ENCODE data around the gene BMPR2.
"Not testable (repeated sequence)": the region's sequence is repeated elsewhere in the genome, so short reads cannot be mapped to it uniquely, and the experiment has no call there.

DNA sequence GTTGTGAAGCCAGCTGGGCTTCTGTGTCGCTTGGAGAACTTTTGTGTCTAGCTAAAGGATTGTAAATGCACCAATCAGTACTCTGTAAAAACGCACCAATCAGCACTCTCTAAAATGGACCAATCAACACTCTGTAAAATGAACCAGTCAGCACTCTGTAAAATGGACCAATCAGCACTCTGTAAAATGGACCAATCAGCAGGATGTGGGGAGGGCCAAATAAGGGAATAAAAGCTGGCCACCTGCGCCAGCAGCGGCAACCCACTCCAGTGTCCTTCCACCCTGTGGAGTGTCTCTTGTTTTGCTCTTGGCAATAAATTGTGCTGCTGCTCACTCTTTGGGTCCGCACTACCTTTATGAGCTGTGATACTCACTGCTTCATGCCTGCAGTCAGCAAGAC, 199.1 kb downstream of the BMPR2 start:
- TF ChIP-seq, protein P1, sequence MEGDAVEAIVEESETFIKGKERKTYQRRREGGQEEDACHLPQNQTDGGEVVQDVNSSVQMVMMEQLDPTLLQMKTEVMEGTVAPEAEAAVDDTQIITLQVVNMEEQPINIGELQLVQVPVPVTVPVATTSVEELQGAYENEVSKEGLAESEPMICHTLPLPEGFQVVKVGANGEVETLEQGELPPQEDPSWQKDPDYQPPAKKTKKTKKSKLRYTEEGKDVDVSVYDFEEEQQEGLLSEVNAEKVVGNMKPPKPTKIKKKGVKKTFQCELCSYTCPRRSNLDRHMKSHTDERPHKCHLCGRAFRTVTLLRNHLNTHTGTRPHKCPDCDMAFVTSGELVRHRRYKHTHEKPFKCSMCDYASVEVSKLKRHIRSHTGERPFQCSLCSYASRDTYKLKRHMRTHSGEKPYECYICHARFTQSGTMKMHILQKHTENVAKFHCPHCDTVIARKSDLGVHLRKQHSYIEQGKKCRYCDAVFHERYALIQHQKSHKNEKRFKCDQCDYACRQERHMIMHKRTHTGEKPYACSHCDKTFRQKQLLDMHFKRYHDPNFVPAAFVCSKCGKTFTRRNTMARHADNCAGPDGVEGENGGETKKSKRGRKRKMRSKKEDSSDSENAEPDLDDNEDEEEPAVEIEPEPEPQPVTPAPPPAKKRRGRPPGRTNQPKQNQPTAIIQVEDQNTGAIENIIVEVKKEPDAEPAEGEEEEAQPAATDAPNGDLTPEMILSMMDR (IDR thresholded peaks at IDR 0.05 in 8 of 11, conservative IDR thresholded peaks at IDR 0.05 in 3 of 11): not testable (repeated sequence)
- not testable (repeated sequence) for TF ChIP-seq POLR2A (IDR thresholded peaks at IDR 0.05)
